COLO668 (cell line): Measurements from ENCODE around the gene TNFSF13B.

Experiments used
- DNase-seq: peaks from one replicate; lab custom pipeline; 2025; ENCODE audit not compliant: unreplicated experiment; lab: John Stamatoyannopoulos, UW

Gene TNFSF13B

DNA sequence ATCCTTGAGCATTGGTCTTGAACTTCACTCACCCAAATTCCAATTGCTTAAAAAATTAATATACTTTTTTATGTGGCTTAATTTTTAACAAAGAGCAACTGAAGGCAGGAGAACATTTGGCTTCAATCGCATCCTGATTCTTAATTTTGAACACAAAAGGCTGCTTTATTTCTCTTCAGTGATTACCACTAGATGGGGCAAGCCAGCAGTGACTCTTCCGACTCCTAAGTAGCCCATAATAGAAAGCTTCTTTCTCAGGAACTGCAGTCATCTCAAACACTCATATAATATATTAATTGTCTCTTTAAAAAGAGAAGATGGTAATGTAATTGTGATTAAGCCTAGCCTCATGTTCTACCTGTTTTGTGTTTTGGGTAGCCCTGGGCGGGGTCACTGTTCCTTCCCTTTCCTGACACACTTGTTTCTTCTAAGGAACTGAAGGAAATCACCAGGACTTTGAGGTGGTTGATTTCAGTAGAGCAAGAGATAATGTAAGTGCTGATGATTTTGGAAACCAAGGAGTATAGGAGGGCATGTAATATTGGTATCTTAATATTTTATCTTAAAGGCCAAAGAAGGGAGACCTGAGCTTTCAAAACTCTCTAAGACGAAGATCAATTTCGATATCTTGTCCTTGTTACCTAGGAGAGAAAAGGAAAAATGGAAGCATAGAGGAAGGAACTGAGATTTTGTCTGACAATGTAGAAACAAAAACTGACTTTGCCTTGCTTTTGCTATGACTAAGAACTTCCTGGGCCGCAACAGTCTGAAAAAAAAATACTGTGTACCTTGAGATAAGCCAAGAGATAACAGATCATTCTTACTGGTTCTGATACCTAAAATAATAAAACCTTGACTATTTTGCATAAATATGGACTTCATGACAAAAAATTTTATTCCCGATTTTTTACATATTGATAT is 73.1 kb downstream of the TNFSF13B start:
- no peak for DNase-seq

GRCh38 chr13:108345016-108345415 is 75.5 kb downstream of the TNFSF13B start:
- no peak for DNase-seq

GRCh38 chr13:108346376-108346775 is 76.9 kb downstream of the TNFSF13B start:
- no peak for DNase-seq

- DNase-seq: no peak
These were observed 79.8 kb downstream of the TNFSF13B start for GRCh38 chr13:108349269-108349668.

DNA sequence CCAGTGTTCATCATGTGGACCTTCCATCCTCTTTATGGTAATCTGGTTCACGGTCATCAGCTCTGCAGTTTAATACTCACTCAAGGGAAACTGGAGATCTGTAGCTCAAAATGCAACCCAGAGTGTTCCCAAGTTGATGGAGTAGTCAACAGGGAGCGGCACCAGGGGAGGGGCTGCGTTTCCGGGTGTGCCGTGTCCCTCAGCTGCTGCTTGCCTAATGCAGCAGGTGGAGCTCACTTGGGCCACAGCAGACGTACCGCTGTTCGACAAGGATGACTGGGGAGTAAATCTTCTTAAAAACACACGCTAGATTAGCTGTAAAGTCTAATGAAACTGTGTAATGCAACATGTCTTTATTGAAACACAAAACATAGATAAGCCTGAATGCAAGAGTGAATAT is 81.1 kb downstream of the TNFSF13B start:
- no peak for DNase-seq

DNA sequence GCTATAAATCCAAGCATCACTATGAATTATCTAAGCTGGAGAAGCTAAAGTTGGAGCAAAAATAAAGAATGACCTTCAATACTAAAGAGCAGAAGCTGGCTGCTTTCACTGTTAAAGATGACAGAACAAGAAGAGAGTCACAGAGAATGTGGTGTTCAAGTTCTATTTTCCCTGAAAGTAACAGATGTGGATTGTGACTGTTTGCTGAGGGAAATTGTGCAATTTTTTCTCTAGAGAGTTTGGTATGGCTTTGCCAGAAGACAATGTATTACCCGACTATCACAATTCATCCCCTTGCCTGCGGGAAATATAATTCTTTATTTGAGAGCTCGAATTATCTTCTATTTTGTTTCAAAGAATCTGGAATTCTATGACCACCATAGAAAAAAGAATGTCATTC is 83.1 kb downstream of the TNFSF13B start:
- DNase-seq: no peak

DNA sequence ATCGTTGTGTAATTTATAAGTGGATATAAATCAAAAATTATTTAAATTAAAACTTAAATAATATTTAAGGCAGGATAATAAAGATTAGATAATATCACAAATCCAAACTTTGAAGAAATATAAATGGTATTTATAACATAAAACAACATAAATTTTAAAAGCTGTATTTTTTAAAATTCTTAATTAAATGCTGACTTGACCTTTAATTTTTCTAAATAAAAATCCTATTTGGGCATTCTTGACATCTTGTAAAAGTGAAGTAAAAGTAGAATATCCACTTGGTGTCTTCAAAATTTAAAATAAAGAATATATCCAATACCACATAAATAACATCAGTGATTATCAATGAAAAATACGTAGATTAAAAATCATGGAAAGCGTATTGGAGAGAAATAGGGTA is 87.7 kb downstream of the TNFSF13B start:
- no peak for DNase-seq
